Left colon (tissue), 2 donors: ENCODE measurements around the gene SV2C. TPM values are rescaled to one million over a fixed set of nuclear protein-coding genes. Genes with fewer than 3 reads are reported as not detected.
A peak's percentile ranks its signal among the peaks of the same experiment; 100 is the strongest.
"Not testable (repeated sequence)": the region's sequence is repeated elsewhere in the genome, so short reads cannot be mapped to it uniquely, and the experiment has no call there.

Experiments
- ATAC-seq: fragments of 200-7000 bp; cut with Tn5 transposase; one replicate; pipeline ENCODE4 v1.9.1; 2020; ENCODE audit warnings: mild to moderate bottlenecking, moderate library complexity
- DNase-seq, 2 donors: peaks; one replicate each; pipeline ENCODE4 v3.0.0-alpha.2; 2020
- intact Hi-C, 2 donors: fragments of 100-400 bp; cut with DNase I in 1 of 2; cut with micrococcal nuclease in 1 of 2; formaldehyde crosslinking; loops; one replicate each; pipeline versions ENCODE4 v1.11.2 to v1.14.0; 2022; cut with DNase I, micrococcal nuclease
- total RNA-seq, 2 donors: library from RNA; stranded (reverse); fragmentation: NEBNext Ultra II Directional; extraction: Animal tissue kit (Norgen Biotek cat#: 25700); gene quantifications; one replicate each; pipeline ENCODE4 v1.2.1, GENCODE V29; 2021
- donor health status: DM: no; HTN: no; CAD: no.
- donor health status: DM: yes; HTN: yes; CAD: no.

The SV2C gene
- total RNA-seq, 2 donors from 2014 or later, result 0.24 to 0.36 TPM

- intact Hi-C loops, result no loop called here
- no peak for DNase-seq
- ATAC-seq, result no peak
Measured at GRCh38 chr5:76271836-76272235, 188.7 kb downstream of the SV2C start.

DNA sequence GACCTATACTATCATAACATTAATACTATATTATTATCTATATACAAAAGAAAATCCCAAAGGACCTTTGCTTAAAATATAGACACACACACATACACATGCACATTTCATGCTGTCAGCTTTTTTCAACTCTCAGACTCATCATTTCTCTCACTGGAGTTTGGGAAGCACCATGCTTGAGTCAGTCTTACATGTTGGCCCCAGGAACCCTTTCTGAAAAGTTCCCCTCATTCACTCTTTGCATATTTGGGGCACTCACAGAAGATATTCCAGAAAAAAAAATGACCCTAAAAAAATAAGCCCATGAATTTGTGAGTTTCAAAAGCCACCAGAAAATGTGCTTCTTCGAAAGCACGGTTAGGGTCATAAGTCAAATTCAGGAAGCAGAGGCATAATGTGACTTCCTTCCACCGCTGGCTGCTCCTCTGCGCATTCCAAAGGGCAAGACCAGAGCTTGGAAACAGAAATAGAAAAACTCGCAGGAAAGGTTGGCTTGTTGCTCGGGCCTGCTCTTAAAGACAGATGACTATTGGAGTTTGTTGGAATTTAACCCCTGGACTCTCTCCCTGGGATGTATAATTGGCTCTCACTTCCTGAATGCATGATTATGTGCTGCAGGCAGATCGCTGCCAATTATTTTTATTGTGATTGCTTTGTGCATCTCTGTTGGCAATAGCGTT lies 190.2 kb downstream of the SV2C start:
- intact Hi-C loops, result no loop called here
- peak; percentile 95 for ATAC-seq
- DNase-seq, result peak; percentile 34 to 46

DNA sequence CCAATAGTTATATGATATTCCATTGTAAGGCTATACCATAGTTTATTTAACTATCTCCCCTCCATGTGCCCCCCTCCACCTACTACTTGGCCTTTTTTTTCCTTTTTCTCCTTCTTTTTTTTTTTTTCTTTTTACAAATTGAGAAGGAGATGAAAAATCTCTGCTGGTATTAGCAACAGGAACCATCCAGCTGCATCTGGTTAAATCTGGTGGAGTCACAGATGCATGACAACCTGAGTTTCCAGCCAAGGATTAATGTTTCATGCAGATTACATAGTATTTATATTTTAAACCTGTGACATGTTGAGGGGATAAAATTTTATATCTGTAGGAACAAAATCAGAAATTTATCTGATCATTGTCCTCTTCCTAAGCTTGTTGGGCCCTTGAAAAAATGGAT lies 191.4 kb downstream of the SV2C start:
- DNase-seq (no peak), ATAC-seq (no peak)
- intact Hi-C loops, result no loop called here

DNA sequence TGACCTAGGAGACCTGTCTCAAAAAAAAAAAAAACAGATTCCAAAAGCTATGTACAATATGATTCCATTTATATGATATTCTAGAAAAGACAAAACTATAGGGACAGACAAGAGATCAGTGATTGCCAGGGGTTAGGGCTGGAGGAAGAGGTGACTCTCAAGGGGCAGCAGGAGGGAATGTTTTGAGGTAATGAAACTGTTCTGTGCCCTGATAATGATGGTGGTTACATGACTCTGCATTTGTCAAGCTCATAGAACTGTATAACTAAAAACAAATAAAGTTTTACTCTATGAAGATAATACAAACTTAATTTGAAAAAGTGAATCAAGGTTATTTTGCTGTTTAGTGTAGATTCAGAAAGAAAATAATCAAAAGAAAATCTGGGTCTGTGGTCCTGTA lies 194.6 kb downstream of the SV2C start:
- intact Hi-C loops, result no loop called here

GRCh38 chr5:76278261-76278789 lies 195.1 kb downstream of the SV2C start:
- DNase-seq, result no peak

More for the DNA sequence above, 194.6 kb downstream of the SV2C start:
- DNase-seq (no peak), ATAC-seq (no peak)

GRCh38 chr5:76280494-76280893 lies 197.3 kb downstream of the SV2C start:
- no peak for ATAC-seq
- intact Hi-C loops, result no loop called here
- DNase-seq, result no peak

More at GRCh38 chr5:76278261-76278789, 195.1 kb downstream of the SV2C start:
- ATAC-seq, result no peak
- intact Hi-C loops, result no loop called here

- DNase-seq (no peak), ATAC-seq (peak; percentile 70)
- intact Hi-C loops, result no loop called here
Measured at GRCh38 chr5:76283670-76284069, 200.5 kb downstream of the SV2C start.

DNA sequence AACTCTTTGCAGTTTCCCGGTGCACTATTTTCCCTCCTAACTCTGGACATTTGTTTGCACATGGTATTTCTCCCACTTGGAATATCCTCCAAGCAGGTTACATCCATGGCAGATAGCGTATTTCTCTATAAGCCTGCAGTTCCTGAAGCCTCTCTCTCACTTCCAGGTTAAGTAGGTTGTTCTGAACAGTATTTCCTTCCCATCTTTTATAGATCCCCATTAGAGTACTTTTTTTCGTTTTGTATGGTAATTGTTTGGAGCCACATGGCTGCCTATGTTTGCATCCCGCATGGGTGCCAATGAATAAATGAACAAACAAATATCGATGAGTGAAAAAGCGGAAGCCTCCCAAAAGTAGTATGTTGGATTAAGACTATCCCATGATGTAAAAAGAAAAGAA lies 206.5 kb downstream of the SV2C start:
- no peak for DNase-seq
- ATAC-seq, result no peak
- intact Hi-C loops, result no loop called here

DNA sequence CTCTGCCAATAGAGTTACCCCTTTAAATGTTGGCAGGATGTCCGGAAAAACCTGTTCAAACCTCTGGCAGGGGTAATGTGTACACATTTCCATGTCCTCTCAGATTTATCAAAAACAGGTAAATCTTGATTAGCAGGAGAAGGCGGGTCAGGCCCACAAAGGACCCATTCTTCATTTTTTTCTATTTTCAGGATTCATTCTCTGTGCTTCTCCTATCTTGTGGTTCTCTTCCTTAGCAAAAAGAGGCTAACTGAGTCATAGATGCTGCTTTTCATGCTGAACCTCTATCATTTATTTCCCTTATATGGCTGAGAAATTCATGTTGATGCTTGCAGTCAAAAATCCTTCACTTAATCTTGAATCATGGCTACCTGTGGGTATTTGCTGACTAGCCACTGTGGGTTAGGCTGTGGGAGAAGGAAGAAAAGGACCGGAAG lies 207.2 kb downstream of the SV2C start:
- intact Hi-C loops, result no loop called here
- DNase-seq, result no peak
- no peak for ATAC-seq

GRCh38 chr5:76291305-76292077 lies 208.3 kb downstream of the SV2C start:
- ATAC-seq (peak; percentile 67), DNase-seq (peak in 1 of 2 donors; percentile 45)
- intact Hi-C loops, result no loop called here

DNA sequence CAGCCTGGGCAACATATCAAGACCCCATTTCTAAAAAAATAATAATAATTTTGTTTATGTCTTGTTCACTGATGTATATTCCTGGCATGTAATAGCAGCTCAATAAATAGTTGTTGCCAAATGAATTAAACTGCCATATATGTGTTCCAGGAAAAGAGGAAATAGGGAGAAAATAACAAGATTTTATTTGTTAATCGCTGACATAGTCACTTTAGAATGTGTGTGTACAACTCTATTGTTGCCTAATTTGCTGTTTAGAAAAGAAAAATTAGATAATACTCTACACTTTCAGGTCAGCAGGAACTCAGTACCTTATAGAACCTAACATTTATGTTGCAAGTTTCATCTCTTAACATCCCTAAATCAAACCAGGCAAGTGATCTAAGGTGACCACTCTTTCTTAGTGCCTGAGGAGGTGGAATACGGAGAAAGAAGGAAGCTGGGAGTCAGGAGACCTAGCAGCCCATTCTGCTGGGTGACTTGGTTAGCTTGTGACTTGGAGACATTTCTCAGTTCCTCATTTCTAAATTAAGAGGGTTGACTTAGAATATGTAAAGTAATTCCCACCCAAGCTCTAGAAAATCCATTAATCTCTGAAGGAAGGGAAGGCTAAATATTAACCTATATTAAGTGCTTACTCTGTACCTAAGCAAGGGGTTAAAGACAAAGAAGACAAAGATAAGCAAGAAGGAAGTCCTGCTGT lies 209.6 kb downstream of the SV2C start:
- ATAC-seq (no peak), DNase-seq (no peak)
- intact Hi-C loops, result no loop called here

DNA sequence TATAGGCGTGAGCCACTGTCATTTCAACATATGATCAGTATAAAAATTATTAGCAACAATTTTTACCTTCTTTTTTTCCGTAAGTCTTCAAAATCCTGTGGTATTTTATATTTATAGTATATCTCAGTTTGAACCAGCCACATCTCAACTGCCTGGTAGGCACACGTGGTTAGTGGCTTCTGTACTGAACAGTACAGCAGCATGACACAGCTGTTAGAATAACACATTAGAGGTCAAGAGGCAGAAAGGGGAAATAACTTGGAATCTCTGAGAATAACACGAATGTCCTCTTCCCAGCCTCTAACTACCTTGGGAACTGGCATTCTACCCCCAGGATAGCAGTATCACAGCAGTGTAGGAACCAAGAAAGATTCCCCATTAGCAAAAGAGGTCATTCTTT lies 211.4 kb downstream of the SV2C start:
- ATAC-seq, result no peak
- intact Hi-C loops, result no loop called here

DNA sequence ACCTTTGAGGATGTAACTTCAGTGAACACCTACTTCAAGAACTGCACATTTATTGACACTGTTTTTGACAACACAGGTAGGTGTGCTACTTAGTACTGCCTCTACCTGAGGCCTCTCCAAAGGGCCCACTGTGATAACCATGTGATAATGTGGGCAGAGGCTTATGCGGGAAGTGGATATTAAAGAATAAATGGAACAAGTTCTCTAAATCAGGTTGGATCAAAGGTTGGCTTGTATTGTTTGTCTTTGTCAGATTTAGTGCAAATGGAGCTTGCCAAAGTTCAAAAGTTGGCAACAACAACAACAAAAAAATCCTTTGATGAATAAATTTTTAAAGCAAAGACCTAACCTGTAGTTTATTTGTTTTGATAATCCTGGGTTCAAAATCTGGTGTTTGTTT lies 215.7 kb downstream of the SV2C start:
- intact Hi-C loops, result no loop called here

More for the DNA sequence above, 211.4 kb downstream of the SV2C start:
- no peak for DNase-seq

DNA sequence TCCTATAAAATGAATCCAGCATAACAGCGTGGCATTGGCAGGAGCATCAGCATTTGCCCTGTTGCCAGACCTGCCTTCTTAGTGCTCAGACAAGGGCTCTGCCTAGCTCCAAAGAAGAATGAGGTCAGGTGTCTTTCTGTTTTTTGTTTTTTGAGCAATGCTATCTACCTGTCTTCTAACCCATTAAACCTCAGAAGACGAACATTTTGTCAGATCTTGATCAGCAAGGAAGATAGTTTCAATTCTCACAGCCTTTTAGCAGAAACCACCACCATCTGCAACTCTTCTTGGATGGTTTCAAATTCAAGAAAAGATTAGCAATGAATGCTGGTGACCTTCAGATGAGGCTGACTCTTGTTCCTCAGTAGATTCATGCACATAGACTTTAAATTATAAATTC lies 216.4 kb downstream of the SV2C start:
- ATAC-seq (no peak), DNase-seq (no peak)
- intact Hi-C loops, result no loop called here

More for the DNA sequence above, 215.7 kb downstream of the SV2C start:
- peak; percentile 51 for ATAC-seq
- DNase-seq, result no peak

GRCh38 chr5:76301932-76302331 lies 218.7 kb downstream of the SV2C start:
- intact Hi-C loops, result not testable (repeated sequence)

GRCh38 chr5:76302661-76303060 lies 219.5 kb downstream of the SV2C start:
- DNase-seq, intact Hi-C loops: not testable (repeated sequence)
- ATAC-seq, result peak; percentile 85

More at GRCh38 chr5:76301932-76302331, 218.7 kb downstream of the SV2C start:
- ATAC-seq, result peak; percentile 26
- not testable (repeated sequence) for DNase-seq

DNA sequence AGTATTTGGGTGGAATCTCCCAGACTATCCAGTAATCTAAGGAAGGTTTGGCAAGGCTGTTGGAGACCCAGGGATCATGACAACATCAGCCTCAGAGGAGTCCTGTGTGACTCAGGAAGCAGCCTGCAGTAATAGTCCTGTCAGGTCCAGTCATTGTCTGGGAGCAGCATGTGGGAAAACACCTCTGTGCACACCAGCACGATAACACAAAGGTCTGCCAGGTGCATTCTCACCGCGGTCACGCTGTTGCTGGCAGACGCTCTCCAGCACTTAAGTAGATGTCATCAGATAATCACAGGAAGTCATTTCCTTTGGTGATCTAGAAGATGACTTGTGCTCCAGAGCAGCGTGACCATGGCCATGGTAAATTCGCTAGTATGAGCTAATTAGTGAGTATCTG lies 220.7 kb downstream of the SV2C start:
- intact Hi-C loops, result no loop called here
- ATAC-seq, result peak; percentile 85
- DNase-seq, result peak; percentile 52 to 73

- DNase-seq, result no peak
- ATAC-seq, result no peak
- intact Hi-C loops, result no loop called here
Measured at GRCh38 chr5:76305269-76305668, 222.1 kb downstream of the SV2C start.

DNA sequence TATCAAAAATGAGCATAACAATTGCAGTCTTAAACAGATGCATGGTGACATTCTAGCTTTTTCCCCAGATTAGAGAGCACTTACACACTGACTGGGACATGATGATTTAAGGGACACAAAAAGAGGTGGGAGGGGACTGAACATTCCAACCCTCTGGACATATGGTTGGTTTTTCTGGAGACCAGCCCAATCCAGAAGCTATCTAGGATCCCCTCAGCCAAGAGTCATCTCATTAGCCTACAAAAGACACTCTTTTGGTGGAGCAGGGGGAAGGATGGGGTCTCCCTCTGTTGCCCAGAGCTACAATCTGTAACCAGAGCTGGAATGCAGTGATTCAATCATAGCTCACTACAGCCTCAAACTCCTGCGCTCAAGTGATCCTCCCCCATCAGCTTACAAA lies 222.6 kb downstream of the SV2C start:
- intact Hi-C loops, result no loop called here
- no peak for ATAC-seq

More for the DNA sequence above, 222.6 kb downstream of the SV2C start:
- DNase-seq, result no peak
